ENCODE measurements around the gene CFAP99.

DNA sequence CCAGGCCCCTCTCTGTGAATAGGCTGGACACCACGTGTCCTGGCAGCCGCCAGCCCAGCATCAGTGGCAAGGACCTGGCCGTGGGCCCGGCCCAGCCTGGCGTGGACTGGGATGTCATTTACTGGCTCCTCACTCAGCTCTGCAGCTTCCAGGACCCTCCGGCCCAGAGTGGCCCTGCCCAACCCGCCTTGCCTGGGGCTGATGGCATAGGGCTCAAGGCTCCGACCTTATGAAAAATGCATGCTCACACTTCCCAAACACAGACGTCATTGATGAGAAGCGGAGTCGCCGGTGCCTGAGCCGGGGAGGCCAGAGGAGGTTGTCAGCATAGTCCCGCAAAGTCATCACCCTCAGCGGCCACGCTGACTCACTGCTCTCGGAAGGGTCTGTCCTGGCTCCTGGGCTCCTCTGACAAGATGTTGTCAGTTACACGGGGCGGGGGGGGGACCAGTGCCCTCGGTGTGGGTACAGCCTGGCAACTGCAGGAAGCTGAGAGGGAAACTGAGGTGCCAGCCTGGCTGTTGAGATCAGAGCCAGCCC lies 14.3 kb downstream of the CFAP99 start:
- TF ChIP-seq, protein P1, sequence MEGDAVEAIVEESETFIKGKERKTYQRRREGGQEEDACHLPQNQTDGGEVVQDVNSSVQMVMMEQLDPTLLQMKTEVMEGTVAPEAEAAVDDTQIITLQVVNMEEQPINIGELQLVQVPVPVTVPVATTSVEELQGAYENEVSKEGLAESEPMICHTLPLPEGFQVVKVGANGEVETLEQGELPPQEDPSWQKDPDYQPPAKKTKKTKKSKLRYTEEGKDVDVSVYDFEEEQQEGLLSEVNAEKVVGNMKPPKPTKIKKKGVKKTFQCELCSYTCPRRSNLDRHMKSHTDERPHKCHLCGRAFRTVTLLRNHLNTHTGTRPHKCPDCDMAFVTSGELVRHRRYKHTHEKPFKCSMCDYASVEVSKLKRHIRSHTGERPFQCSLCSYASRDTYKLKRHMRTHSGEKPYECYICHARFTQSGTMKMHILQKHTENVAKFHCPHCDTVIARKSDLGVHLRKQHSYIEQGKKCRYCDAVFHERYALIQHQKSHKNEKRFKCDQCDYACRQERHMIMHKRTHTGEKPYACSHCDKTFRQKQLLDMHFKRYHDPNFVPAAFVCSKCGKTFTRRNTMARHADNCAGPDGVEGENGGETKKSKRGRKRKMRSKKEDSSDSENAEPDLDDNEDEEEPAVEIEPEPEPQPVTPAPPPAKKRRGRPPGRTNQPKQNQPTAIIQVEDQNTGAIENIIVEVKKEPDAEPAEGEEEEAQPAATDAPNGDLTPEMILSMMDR (conservative IDR thresholded peaks at IDR 0.05; ENCODE audit: low read length): no peak
- no peak for TF ChIP-seq EZH2phosphoT487 (IDR thresholded peaks at IDR 0.05; ENCODE audit: borderline replicate concordance)
